HL-60/S4 (cell line): ENCODE measurements around the gene TMEM38A.

Experiments
- in situ Hi-C: fragments of 300-500 bp; cut with MboI; formaldehyde crosslinking; loops from 2 replicates; pipeline ENCODE4 v1.14.3; 2022; ENCODE audit warnings: low sequenced_read_pairs

TMEM38A gene

GRCh38 chr19:16660763-16661479 is at the start of gene TMEM38A:
Gene TMEM38A (plus strand): TSS chr19:16661139. CDS start chr19:16661218, 79 bp downstream.
- in situ Hi-C loops, result no loop called here

DNA sequence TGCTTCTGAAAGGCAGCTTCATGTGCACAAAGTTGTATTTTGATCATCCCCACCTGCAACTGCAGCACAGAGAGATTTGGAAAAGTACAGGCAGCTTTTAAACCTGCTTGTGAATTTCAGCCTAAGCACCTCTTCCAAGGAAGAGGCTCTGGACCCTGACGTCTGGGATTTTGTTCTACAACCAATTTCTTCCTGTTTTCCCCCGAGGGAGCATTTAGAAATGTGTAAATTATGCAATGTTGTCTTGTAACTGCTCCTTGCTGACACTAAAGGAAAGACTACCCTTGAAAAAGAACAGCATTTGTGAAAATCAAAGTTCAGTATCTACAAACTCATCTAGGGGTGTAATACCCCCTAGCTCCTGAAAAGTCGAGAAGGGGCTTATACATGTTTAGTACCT is 48.3 kb upstream of the TMEM38A start:
- in situ Hi-C loops, result no loop called here

DNA sequence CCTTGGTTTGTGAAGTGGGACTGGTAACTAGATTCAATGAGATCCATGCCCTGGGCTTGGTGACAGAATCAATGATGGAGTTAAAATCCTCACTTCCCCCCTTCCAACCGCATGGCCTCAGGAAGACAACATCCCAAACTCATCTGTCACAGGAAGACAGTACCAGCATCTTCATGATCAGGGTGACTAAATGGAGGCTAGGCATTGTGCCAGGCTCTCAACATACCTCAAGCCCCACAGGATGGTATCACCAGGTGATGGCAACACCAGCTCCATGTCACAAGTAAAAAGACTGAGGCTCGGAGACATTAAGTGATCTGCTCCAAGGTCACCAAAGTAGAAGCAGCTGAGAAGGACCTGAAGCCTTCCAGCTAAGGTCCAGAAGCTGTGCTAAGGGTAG is 47.1 kb upstream of the TMEM38A start:
- in situ Hi-C loops, result no loop called here

GRCh38 chr19:16614941-16615340 is 46.0 kb upstream of the TMEM38A start:
- in situ Hi-C loops, result no loop called here

DNA sequence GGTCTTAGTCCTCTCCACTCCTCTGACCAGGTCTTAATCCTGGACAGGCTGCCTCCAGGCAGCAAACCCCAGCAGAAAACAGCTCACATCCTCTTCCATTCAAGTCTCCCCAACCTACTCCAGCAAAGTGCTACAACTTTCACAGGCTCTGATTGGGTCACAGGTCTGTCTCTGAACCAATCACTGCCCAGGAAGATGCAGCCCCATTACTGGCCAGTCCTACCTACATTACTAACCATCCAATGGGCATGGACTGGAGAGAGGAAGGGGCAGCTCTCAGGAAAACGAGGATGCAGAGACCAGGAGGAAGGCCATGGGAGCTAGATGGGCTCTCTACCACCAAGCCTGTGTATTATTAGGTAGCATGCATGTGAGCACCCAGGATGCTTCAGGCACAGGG is 45.1 kb upstream of the TMEM38A start:
- in situ Hi-C loops, result no loop called here

GRCh38 chr19:16618248-16618647 is 42.7 kb upstream of the TMEM38A start:
- in situ Hi-C loops, result no loop called here

GRCh38 chr19:16619457-16619856 is 41.5 kb upstream of the TMEM38A start:
- in situ Hi-C loops, result no loop called here

GRCh38 chr19:16620018-16620417 is 40.9 kb upstream of the TMEM38A start:
- in situ Hi-C loops, result no loop called here

DNA sequence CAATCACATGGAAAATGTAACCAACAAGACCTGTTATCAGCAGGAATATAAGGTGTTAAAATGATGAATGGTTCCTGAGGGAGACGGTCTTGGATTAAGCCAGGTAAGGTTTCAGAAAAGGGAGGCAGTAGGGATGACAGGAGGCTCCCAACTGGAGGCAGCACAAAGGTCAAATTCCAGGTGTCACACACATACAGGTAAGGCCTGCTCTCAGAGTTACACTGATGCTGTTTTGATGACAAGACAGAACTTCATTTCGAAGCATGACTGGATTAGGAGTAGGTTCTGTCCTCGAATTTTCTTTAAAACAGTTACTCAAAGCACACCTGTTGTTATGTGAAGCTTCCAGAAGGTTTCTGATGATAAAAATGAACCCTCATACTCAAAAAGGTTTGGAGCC is 40.4 kb upstream of the TMEM38A start:
- in situ Hi-C loops, result no loop called here

- in situ Hi-C loops, result no loop called here
Measured at GRCh38 chr19:16621165-16621800, 39.7 kb upstream of the TMEM38A start.

- in situ Hi-C loops, result no loop called here
Measured at GRCh38 chr19:16623066-16623465, 37.9 kb upstream of the TMEM38A start.

DNA sequence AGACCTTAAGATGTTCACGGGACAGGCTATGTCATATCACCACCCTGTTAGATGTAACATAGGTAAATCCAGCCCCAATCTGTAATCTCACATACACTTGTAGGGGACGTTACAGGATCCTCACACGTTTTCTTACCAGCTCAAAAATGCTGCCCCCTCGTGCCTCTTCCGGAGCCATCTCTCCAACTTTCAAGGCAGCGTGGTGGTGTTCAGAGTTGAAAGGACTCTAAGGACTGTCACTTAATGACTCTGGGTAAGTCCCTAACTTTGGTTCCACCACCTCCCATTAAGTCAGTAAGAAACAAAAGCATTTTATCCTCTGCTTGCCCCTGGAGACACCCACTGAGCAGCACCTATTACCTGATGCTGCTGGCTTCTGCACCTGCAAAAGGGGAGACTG is 37.4 kb upstream of the TMEM38A start:
- in situ Hi-C loops, result no loop called here

GRCh38 chr19:16624236-16624635 is 36.7 kb upstream of the TMEM38A start:
- in situ Hi-C loops, result no loop called here

DNA sequence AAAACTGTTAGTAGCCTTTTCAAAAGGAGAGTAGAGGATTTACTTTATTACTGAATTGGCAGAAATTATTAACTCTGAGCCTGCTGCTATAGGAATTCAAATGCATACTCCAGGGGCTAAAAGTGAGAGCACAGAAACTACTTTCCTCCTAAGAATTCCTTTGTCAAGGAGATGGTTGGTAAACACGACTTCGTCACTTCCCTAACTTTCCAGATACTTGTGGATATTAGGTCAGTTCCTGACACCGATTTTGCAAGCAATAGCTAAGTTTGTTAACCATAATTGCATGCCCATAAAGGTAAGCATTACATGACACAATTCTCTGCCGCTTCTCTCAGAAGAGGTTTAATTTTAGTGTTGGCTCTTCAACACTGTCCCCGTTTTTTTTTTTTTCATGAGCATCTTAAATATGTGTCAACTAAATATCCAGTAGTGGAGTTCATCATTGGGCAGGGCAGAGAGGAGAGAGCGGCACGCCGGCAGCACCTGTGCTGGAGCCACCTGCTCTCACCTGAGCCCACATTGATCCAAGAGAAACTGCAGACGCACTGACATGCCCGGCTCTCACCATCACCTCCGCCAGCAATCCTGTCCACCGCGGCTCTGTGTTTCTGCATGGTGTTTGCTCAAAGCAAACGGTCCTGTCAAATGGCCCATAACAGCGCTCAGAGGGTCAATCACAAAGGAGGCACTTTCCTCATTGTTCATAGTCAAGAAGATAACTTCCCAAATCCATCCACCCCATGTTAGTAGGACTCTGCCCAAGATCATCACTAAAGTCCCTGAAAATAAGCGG is 35.6 kb upstream of the TMEM38A start:
- in situ Hi-C loops, result no loop called here

GRCh38 chr19:16626796-16627192 is 34.1 kb upstream of the TMEM38A start:
- in situ Hi-C loops, result no loop called here

- in situ Hi-C loops, result no loop called here
Measured at GRCh38 chr19:16627193-16627927, 33.6 kb upstream of the TMEM38A start.

DNA sequence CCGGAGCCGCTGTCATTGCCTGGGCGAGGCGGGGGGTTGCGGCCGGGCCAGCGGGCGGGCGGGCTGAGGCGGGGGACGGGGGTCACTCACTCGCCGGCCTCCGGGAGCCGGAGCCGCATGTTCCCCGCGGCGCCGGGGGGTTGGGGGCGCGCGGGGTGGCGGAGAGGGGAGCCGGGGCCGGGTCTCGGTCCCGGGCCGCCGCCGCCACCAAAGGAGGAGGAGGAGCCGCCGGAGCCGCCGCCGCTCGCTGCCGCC is 33.1 kb upstream of the TMEM38A start:
- in situ Hi-C loops, result no loop called here

GRCh38 chr19:16628183-16628983 is 32.6 kb upstream of the TMEM38A start, which contains the start of gene MED26:
Gene MED26 (minus strand): TSS chr19:16628204. CDS start chr19:16627943, 261 bp downstream.
- in situ Hi-C loops, result no loop called here

DNA sequence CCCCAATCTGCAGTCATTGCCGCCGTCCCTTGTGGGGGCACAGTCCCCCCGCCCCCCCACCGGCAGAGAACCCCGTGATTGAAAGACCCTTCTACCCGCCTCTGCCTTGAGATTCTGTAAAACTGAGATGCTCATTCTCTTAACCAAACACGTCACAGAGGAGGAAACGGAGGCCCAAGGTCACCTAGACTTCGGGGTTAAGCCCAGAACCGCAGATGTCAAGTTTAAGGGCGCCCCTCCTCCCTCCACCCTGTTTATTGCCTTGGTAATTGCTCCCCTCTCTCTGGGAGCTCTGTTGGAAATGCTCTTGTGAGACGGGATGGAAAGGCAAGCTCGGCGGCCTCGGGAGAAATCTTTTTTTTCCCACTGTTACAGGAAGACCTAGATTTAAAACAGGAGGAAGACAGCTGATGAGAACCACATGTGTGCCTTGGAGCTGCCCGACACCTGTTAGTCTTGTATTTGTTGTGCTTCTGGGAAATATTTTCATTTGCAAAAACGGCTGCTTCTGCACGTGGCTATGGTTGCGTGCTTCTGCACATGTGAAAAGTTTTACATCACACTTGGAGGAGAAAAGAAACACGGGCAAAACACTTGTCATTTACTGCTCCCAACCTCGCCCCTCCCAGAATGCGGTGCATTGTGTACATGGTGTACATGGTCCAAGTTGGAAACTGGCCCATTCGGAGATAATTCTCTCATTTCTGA is 31.8 kb upstream of the TMEM38A start:
- in situ Hi-C loops, result no loop called here

GRCh38 chr19:16631465-16631864 is 29.5 kb upstream of the TMEM38A start:
- in situ Hi-C loops, result no loop called here
